HFFc6 (cell line): ENCODE measurements around the gene GALNTL6. TPM values are rescaled to one million over a fixed set of nuclear protein-coding genes. Genes with fewer than 3 reads are reported as not detected.

Experiments used
- DNase-seq: peaks from one replicate; pipeline ENCODE4 v3.0.0-alpha.2; 2018
- H3K27ac Mint-ChIP-seq: 2 replicates; pipeline ENCODE4 v1.8.0; 2020; ENCODE audit warnings: mild to moderate bottlenecking, mixed read lengths
- H3K27me3 Mint-ChIP-seq: 2 replicates; pipeline ENCODE4 v1.8.0; 2021; ENCODE audit warnings: mild to moderate bottlenecking, moderate library complexity, mixed read lengths; ENCODE audit not compliant: insufficient read depth
- H3K36me3 Mint-ChIP-seq: 2 replicates; pipeline ENCODE4 v1.8.0; 2021; ENCODE audit warnings: low read depth, mixed read lengths
- H3K4me1 Mint-ChIP-seq: 2 replicates; pipeline ENCODE4 v1.8.0; 2020; ENCODE audit warnings: low read depth, mixed read lengths
- H3K4me3 Mint-ChIP-seq: 2 replicates; pipeline ENCODE4 v1.8.0; 2020; ENCODE audit warnings: mild to moderate bottlenecking, moderate library complexity, mixed read lengths
- H3K9me3 Mint-ChIP-seq: 2 replicates; pipeline ENCODE4 v1.8.0; 2020; ENCODE audit warnings: mild to moderate bottlenecking, mixed read lengths
- total RNA-seq, 6 experiments: library from RNA; stranded (reverse); fragmentation: NEBNext Ultra II Directional; extraction: Animal tissue kit (Norgen Biotek cat#: 25700); gene quantifications; 2 replicates in 1 of 6; 3 replicates in 5 of 6; pipeline ENCODE4 v1.2.3, GENCODE V29; 2021
- TF ChIP-seq, protein P1 (sequence below): fragments of 200-600 bp; sonication (generic); IDR thresholded peaks from 2 replicates; pipeline ENCODE4 v1.5.0; 2021; ENCODE audit warnings: antibody characterized with exemption, mild to moderate bottlenecking

GALNTL6 gene
- total RNA-seq, 6 experiments from 2014 or later, result 0.07 TPM; not detected in 5

DNA sequence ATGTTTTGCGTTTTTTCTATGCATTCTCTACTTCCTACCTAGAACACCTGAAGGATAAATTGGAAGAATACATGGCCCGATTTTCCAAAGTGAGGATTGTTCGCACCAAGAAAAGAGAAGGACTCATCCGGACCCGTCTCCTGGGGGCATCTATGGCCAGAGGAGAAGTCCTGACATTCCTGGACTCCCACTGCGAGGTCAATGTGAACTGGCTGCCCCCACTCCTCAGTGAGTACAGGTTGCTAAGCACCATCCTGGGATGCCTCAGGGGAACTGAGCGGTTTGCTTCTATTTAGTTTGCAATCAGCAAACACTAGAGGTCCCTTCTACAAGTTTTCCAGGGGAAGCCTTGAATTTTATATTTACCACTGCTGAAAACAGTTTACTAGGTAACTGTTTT, 996.1 kb downstream of the GALNTL6 start:
- no peak for DNase-seq
- Mint-ChIP-seq H3K4me1 (no peaks in the 10 kb centered on the region), H3K4me3 (no peak overlapping the region), H3K36me3 (no peaks in the 10 kb centered on the region), H3K9me3 (no peaks in the 10 kb centered on the region; the same call in 1 of the 2 replicates), H3K27ac (no peak overlapping the region), H3K27me3 (no peaks in the 10 kb centered on the region; the same call in none of the 2 replicates)
- TF ChIP-seq, protein P1, sequence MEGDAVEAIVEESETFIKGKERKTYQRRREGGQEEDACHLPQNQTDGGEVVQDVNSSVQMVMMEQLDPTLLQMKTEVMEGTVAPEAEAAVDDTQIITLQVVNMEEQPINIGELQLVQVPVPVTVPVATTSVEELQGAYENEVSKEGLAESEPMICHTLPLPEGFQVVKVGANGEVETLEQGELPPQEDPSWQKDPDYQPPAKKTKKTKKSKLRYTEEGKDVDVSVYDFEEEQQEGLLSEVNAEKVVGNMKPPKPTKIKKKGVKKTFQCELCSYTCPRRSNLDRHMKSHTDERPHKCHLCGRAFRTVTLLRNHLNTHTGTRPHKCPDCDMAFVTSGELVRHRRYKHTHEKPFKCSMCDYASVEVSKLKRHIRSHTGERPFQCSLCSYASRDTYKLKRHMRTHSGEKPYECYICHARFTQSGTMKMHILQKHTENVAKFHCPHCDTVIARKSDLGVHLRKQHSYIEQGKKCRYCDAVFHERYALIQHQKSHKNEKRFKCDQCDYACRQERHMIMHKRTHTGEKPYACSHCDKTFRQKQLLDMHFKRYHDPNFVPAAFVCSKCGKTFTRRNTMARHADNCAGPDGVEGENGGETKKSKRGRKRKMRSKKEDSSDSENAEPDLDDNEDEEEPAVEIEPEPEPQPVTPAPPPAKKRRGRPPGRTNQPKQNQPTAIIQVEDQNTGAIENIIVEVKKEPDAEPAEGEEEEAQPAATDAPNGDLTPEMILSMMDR, result no peak

DNA sequence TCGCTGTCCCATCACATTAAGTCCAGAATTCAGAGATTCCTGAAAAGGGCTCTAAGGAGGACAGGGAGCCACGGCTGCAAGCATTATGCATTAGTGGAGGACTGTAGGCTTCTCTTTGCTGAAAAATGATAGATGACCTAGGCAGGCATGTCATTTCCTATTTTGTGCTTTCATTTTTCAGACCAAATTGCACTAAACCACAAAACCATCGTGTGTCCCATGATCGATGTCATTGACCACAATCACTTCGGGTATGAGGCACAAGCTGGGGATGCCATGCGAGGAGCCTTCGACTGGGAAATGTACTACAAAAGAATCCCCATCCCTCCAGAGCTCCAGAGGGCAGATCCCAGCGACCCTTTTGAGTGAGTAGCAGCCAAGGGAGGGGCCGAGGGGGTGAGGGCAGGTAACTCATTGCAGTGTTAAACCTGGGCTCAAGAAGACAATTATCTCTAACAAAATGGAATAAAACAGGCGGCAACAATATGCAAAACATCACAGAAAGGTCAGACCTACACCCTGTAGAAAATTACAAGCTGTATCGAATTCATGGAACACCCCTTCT, 1000.2 kb downstream of the GALNTL6 start:
- Mint-ChIP-seq H3K36me3 (no peaks in the 10 kb centered on the region), H3K27me3 (no peaks in the 10 kb centered on the region; the same call in 1 of the 2 replicates), H3K4me3 (no peak overlapping the region), H3K27ac (no peak overlapping the region), H3K9me3 (no peaks in the 10 kb centered on the region; the same call in 1 of the 2 replicates), H3K4me1 (no peaks in the 10 kb centered on the region)
- DNase-seq, result no peak
- TF ChIP-seq, protein P1, result no peak

DNA sequence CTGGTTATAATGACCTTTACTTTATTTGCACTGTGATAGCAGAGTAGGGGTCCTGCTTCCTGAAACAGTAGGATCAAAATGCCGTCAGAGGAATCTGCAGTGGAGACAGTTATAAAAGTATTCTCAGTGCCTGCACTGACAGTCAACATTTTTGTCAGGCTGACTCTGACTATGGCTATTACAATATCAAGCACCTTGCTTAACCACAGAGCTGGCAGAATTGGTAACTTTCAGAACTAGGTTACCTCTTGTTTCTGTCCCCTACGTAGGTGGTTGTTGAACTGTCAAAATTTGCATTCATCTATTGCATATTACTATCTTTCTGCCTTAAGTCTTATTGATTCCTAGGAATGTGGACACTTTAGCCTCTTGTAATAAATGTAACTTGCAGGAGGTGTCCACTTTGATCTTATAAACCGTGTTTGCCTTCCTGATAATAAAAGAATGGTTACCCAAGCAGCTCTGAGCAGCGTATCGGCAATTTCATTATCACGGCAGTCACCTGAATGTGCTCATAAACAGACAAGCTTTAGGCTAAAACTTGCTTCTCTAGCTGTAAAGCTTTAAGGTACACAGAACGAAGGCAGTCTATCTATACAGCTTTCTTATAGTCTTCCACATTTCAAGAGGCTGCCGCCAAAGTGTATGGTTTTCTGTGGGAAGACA, 1002.4 kb downstream of the GALNTL6 start:
- TF ChIP-seq, protein P1, result no peak
- Mint-ChIP-seq H3K4me3 (no peak overlapping the region), H3K27ac (no peak overlapping the region), H3K4me1 (no peaks in the 10 kb centered on the region), H3K9me3 (no peaks in the 10 kb centered on the region; the same call in 1 of the 2 replicates), H3K27me3 (no peaks in the 10 kb centered on the region; the same call in 1 of the 2 replicates), H3K36me3 (no peaks in the 10 kb centered on the region)
- DNase-seq, result no peak

DNA sequence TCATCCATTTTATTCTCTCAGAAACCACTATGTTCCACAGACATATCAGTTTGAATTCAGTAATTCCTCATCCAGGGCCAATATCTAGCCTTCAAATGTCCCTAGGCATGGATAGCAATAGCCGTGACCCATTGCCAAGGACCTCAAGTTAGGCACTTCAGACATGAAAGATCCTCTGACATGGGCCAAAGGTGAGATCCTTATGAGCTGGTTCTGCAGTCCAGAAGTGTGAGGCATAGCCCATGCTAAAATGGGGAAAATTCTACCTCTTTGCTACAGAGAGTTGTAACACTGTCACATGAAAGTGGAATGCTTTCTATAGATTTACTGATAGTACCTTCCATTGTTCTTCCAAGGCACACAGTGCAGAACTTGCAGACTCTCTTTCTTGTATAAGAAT, 1005.7 kb downstream of the GALNTL6 start:
- Mint-ChIP-seq H3K4me3 (no peak overlapping the region), H3K36me3 (no peaks in the 10 kb centered on the region), H3K4me1 (no peaks in the 10 kb centered on the region), H3K9me3 (no peaks in the 10 kb centered on the region; the same call in 1 of the 2 replicates), H3K27me3 (no peaks in the 10 kb centered on the region; the same call in 1 of the 2 replicates), H3K27ac (no peak overlapping the region)
- no peak for DNase-seq
- TF ChIP-seq, protein P1, result no peak

DNA sequence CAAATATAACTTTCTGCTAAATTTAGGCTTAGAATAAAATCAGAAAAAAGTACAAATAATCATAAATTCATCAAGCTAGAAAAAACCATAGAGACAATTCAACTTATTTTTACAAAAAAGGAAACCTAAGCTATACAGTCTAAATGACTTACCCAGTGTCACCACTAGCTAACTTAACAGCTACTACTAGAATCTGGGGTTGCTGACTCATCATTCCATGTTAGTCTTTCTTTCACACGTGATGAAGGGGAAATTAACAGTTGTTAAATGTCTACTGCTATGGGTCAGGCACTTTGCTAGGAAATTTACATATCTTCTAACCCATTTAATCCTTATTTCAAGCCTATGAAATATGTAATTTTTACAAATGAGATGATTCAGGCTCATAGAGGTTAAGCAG, 1006.1 kb downstream of the GALNTL6 start:
- H3K4me3 Mint-ChIP-seq, result no peak overlapping the region
- no peaks in the 10 kb centered on the region for H3K4me1 Mint-ChIP-seq
- H3K27ac Mint-ChIP-seq, result no peak overlapping the region
- no peaks in the 10 kb centered on the region; the same call in 1 of the 2 replicates for H3K9me3 Mint-ChIP-seq
- no peak for DNase-seq
- H3K27me3 Mint-ChIP-seq, result no peaks in the 10 kb centered on the region; the same call in 1 of the 2 replicates
- H3K36me3 Mint-ChIP-seq, result no peaks in the 10 kb centered on the region
- TF ChIP-seq, protein P1, result no peak
